K562 (cell line): ENCODE measurements around the gene MINDY4. TPM values are rescaled to one million over a fixed set of nuclear protein-coding genes. Genes with fewer than 3 reads are reported as not detected.

Experiments used
- ATAC-seq: fragments of 200-7000 bp; cut with Tn5 transposase; 3 replicates; pipeline ENCODE4 v1.9.1; 2020; ENCODE audit warnings: moderate library complexity
- BruUV-seq: library from RNA; stranded (reverse); fragments of 400-500 nt; replicated peaks from 2 replicates; lab custom pipeline; 2021; lab: Mats Ljungman, UMichigan
- CTCF ChIA-PET: fragments of 300-600 bp; formaldehyde crosslinking; extraction: SDS; loops from one replicate; lab custom pipeline; 2021; ENCODE audit warnings: low intra/inter-chr PET ratio; lab: Yijun Ruan, JAX
- POLR2A ChIA-PET: fragments of 300-600, 350-650 bp; sonication (Branson Sonifier 250); formaldehyde crosslinking; extraction: SDS; loops from one replicate; lab custom pipeline; 2021; ENCODE audit warnings: antibody characterized with exemption, inconsistent platforms; lab: Yijun Ruan, JAX
- DNase-seq, 4 experiments: peaks; one replicate each; pipeline versions ENCODE4 v3.0.0 to v3.0.0-alpha.2; 2011 to 2018; ENCODE audit warnings: low spot score in 3 of 4, mixed read lengths in 3 of 4; ENCODE audit errors: extremely low read depth in 1 of 4
- FAIRE-seq: peaks from 2 replicates; lab custom pipeline; 2011; peaks lifted over from hg19 to GRCh38; lab: Jason Lieb, UNC
- H2AFZ ChIP-seq: 2 replicates; pipeline ENCODE4 v1.6.0; 2011; ENCODE audit warnings: low read depth, low read length, control low read depth, inconsistent platforms
- H3K27ac ChIP-seq: fragments of 200-600 bp; 3 replicates; pipeline ENCODE4 v1.8.0; 2011; ENCODE audit warnings: low read depth, mild to moderate bottlenecking, control low read depth, inconsistent platforms, low read length, moderate library complexity, mixed read lengths; ENCODE audit errors: extremely low read depth
- H3K27me3 ChIP-seq, 2 experiments: fragments of 300-600 bp in 1 of 2; 2 replicates in 1 of 2; 3 replicates in 1 of 2; pipeline versions ENCODE4 v1.6.0 to v1.8.0; 2011; ENCODE audit warnings: inconsistent platforms in 2 of 2, low read length in 2 of 2, mild to moderate bottlenecking in 1 of 2, mixed read lengths in 1 of 2, moderate library complexity in 1 of 2; ENCODE audit not compliant: control insufficient read depth in 2 of 2, insufficient read depth in 2 of 2
- H3K36me3 ChIP-seq: fragments of 300-600 bp; 3 replicates; pipeline ENCODE4 v1.8.0; 2011; ENCODE audit warnings: mild to moderate bottlenecking, low read length, inconsistent platforms; ENCODE audit not compliant: control insufficient read depth, insufficient read depth
- H3K4me1 ChIP-seq, 2 experiments: fragments of 200-600 bp in 1 of 2; replicated peaks in 1 of 2; 2 replicates in 1 of 2; 3 replicates in 1 of 2; pipeline versions ENCODE4 v1.5.1 to v1.8.0; 2011; ENCODE audit warnings: inconsistent platforms in 2 of 2, low read length in 2 of 2, mild to moderate bottlenecking in 1 of 2, mixed read lengths in 1 of 2, moderate library complexity in 1 of 2; ENCODE audit not compliant: control insufficient read depth in 2 of 2, insufficient read depth in 2 of 2
- H3K4me2 ChIP-seq: 2 replicates; pipeline ENCODE4 v1.6.1; 2011; ENCODE audit warnings: low read length, control low read depth, inconsistent platforms, mixed read lengths; ENCODE audit not compliant: insufficient read depth
- H3K4me3 ChIP-seq: fragments of 200-600 bp; sonication (generic), shearing (Covaris generic); 2 replicates; pipeline ENCODE4 v1.5.1; 2016; ENCODE audit warnings: control low read depth, inconsistent platforms
- H3K79me2 ChIP-seq: fragments of 200-600 bp; 3 replicates; pipeline ENCODE4 v1.8.0; 2011; ENCODE audit warnings: low read length, inconsistent platforms; ENCODE audit not compliant: control insufficient read depth, insufficient read depth
- H3K9ac ChIP-seq, 2 experiments: 2 replicates each; pipeline versions ENCODE4 v1.6.0 to v1.6.1; 2011; ENCODE audit warnings: low read depth in 2 of 2, low read length in 2 of 2, control low read depth in 1 of 2, inconsistent platforms in 1 of 2, mild to moderate bottlenecking in 1 of 2, mixed read lengths in 1 of 2; ENCODE audit not compliant: insufficient read depth in 1 of 2
- H3K9me1 ChIP-seq: one replicate; pipeline ENCODE4 v1.6.0; 2011; ENCODE audit warnings: inconsistent platforms, mild to moderate bottlenecking, low read length, moderate library complexity; ENCODE audit not compliant: control insufficient read depth, insufficient read depth
- H3K9me3 ChIP-seq: replicated peaks from 2 replicates; pipeline ENCODE4 v1.5.1; 2011; ENCODE audit warnings: low read depth, low read length, inconsistent platforms; ENCODE audit not compliant: control insufficient read depth, insufficient read depth
- H4K20me1 ChIP-seq: replicated peaks from 2 replicates; pipeline ENCODE4 v1.6.1; 2011; ENCODE audit warnings: low read length, inconsistent platforms, mixed read lengths; ENCODE audit not compliant: control insufficient read depth, insufficient read depth
- BDP1 ChIP-seq: IDR thresholded peaks from 3 replicates; pipeline ENCODE4 v1.6.1; 2011; ENCODE audit not compliant: insufficient read length, insufficient read depth
- CC2D1A ChIP-seq: fragments of 450-650 bp; IDR thresholded peaks from 2 replicates; pipeline ENCODE4 v1.6.1; 2017; ENCODE audit warnings: mild to moderate bottlenecking
- CCAR2 ChIP-seq: fragments of 200-400 bp; formaldehyde crosslinking; IDR thresholded peaks from 2 replicates; pipeline ENCODE4 v1.6.1; 2017; ENCODE audit warnings: mild to moderate bottlenecking, low read depth, low read length
- CEBPG ChIP-seq, 3 experiments: fragments of 200-800 bp in 1 of 3; sonication (Bioruptor generic) in 1 of 3; sonication (generic) in 1 of 3; formaldehyde crosslinking in 1 of 3; IDR thresholded peaks in 2 of 3; conservative IDR thresholded peaks in 1 of 3; 2 replicates each; pipeline versions ENCODE4 v1.6.1 to v1.8.0; 2016 to 2022; ENCODE audit warnings: missing compliant biosample characterization in 2 of 3, missing genetic modification characterization in 2 of 3, mild to moderate bottlenecking in 1 of 3, missing genetic modification reagents in 1 of 3
- CHD4 ChIP-seq: fragments of 200-600 bp; sonication (generic); IDR thresholded peaks from 3 replicates; pipeline ENCODE4 v1.6.1; 2012; ENCODE audit warnings: low read depth, mild to moderate bottlenecking, mixed read lengths, low read length, inconsistent platforms; ENCODE audit not compliant: insufficient read depth, insufficient replicate concordance, poor library complexity, severe bottlenecking
- DMBX1 ChIP-seq: fragments of 250-450 bp; sonication (Bioruptor Pico); IDR thresholded peaks from 2 replicates; pipeline ENCODE4 v1.8.0; 2022; ENCODE audit warnings: inconsistent platforms, mild to moderate bottlenecking, moderate library complexity, borderline replicate concordance
- FOXA3 ChIP-seq, 2 experiments: fragments of 450-650 bp in 1 of 2; sonication (generic) in 1 of 2; formaldehyde crosslinking; IDR thresholded peaks in 1 of 2; conservative IDR thresholded peaks in 1 of 2; 2 replicates each; pipeline versions ENCODE4 v1.4.0 to v1.8.0; 2020 to 2022; ENCODE audit warnings: mild to moderate bottlenecking in 2 of 2, missing genetic modification reagents in 1 of 2
- GATAD2B ChIP-seq: fragments of 450-650 bp; IDR thresholded peaks from 2 replicates; pipeline ENCODE4 v1.6.1; 2017; ENCODE audit warnings: mild to moderate bottlenecking, borderline replicate concordance
- HNRNPUL1 ChIP-seq: fragments of 200-400 bp; formaldehyde crosslinking; IDR thresholded peaks from 2 replicates; pipeline ENCODE4 v1.6.1; 2017; ENCODE audit warnings: low read length
- NCOR1 ChIP-seq: fragments of 450-650 bp; IDR thresholded peaks from 2 replicates; pipeline ENCODE4 v1.6.1; 2016; ENCODE audit warnings: mild to moderate bottlenecking, moderate library complexity
- SIRT6 ChIP-seq: IDR thresholded peaks from one replicate; pipeline ENCODE4 v1.6.1; 2012; ENCODE audit warnings: low read depth, mild to moderate bottlenecking, control low read depth, inconsistent platforms, low read length, moderate library complexity
- SUPT5H ChIP-seq: fragments of 450-650 bp; IDR thresholded peaks from 2 replicates; pipeline ENCODE4 v1.6.1; 2016
- ZNF12 ChIP-seq: sonication (generic); formaldehyde crosslinking; IDR thresholded peaks from 2 replicates; pipeline ENCODE4 v1.4.0; 2020; ENCODE audit warnings: mild to moderate bottlenecking, missing genetic modification reagents
- ZNF217 ChIP-seq: sonication (generic); formaldehyde crosslinking; IDR thresholded peaks from 2 replicates; pipeline ENCODE4 v1.8.0; 2022; ENCODE audit warnings: mild to moderate bottlenecking, missing genetic modification reagents
- ZNF398 ChIP-seq: fragments of 250-450 bp; sonication (Bioruptor Pico); IDR thresholded peaks from 2 replicates; pipeline ENCODE4 v1.8.0; 2021; ENCODE audit warnings: moderate library complexity, mild to moderate bottlenecking, inconsistent platforms
- ZNF449 ChIP-seq: fragments of 250-450 bp; sonication (Bioruptor Pico); IDR thresholded peaks from 2 replicates; pipeline ENCODE4 v1.8.0; 2022; ENCODE audit warnings: moderate library complexity, mild to moderate bottlenecking, inconsistent platforms
- WGBS: fragments of 100-300 bp; shearing (Covaris generic); methylation state at CpG from one replicate; pipeline ENCODE4 v1.1.6; 2016; ENCODE audit warnings: low coverage, mixed read lengths; ENCODE audit not compliant: insufficient coverage; ENCODE audit errors: missing lambda C conversion rate; 5-methylcytosine and 5-hydroxymethylcytosine counted together
- in situ Hi-C: fragments of 300-500 bp; cut with MboI; formaldehyde crosslinking; loops from 4 replicates; pipeline ENCODE4 v1.15.0; 2018; ENCODE audit warnings: inconsistent platforms, mixed read lengths
- intact Hi-C: fragments of 100-400 bp; cut with micrococcal nuclease; formaldehyde crosslinking; loops from 2 replicates; pipeline ENCODE4 v1.14.2; 2022
- polyA plus RNA-seq, 8 experiments: library from polyadenylated mRNA; depleted of rRNA in 4 of 8; stranded (reverse) in 5 of 8; unstranded in 3 of 8; fragments of >200 nt; fragmentation: Nextera tagmentation in 2 of 8; fragmentation: Illumina TruSeq in 1 of 8; extraction: Ambion mirVana in 2 of 8; extraction: Trizol in 1 of 8; gene quantifications; 2 replicates each; pipeline versions ENCODE4 v1.2.1 to v1.2.3, GENCODE V29; 2011 to 2014; ENCODE audit warnings: inconsistent platforms in 1 of 8, missing spikeins in 1 of 8
- total RNA-seq, 7 experiments: library from RNA; depleted of rRNA in 6 of 7; stranded (reverse); fragments of >200 nt in 6 of 7; fragmentation: Illumina TruSeq in 2 of 7; extraction: Trizol in 2 of 7; gene quantifications; 2 replicates each; pipeline versions ENCODE4 v1.2.1 to v1.2.3, GENCODE V29; 2011 to 2021; ENCODE audit warnings: low replicate concordance in 1 of 7
- TF ChIP-seq, protein P1 (sequence below), 2 experiments: fragments of 200-800 bp in 1 of 2; sonication (Bioruptor generic) in 1 of 2; sonication (generic) in 1 of 2; formaldehyde crosslinking in 1 of 2; IDR thresholded peaks in 1 of 2; conservative IDR thresholded peaks in 1 of 2; 2 replicates each; pipeline versions ENCODE4 v1.5.0 to v1.6.1; 2016 to 2020; ENCODE audit warnings: missing compliant biosample characterization in 1 of 2, missing genetic modification characterization in 1 of 2, missing genetic modification reagents in 1 of 2

Gene MINDY4
- total and polyA plus RNA-seq, 9 of the 15 experiments (the other 6 are each of a cell fraction or from before 2014, with no cell fraction given) = 2.1 to 16.7 (median 11.0) TPM

DNA sequence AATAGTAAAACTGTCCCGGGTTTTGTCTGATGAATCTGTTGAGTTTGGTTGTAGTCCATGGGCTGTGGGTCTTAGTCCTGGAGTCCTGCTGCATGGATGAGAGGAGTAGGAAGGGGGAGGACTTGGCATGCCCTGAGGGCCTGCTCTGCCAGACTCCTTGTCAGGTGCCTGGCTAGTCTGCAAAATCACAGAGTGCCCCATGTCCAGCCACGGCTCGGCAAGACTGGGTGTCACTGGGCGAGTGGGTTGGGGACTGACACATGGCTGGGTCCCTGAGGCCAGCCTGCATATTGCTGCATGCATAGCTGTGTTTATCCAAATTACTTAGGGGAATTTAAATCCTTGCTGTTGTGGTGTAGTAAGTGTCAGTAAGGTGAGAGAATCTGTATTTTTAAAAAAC, 9.7 kb downstream of the MINDY4 start:
- 77% methylated on average over 4 of the region's 4 CpGs for WGBS
- DNase-seq (no peak), ATAC-seq (no peak), FAIRE-seq (no peak)
- peaks cover 16% of the 10 kb centered on the region for H3K79me2 ChIP-seq
- no peak overlapping the region for H3K27ac ChIP-seq
- peaks cover 89% of the 10 kb centered on the region for H3K36me3 ChIP-seq
- peak overlapping the region in 1 of 2 experiments; percentile 11; a peak in 1 of 4 replicates for H3K9ac ChIP-seq
- intact Hi-C loops (no loop called here), in situ Hi-C loops (no loop called here)
- ChIA-PET POLR2A (interaction anchor here (1.0 kb wide), 1 partner anchor 10 kb away, joined by 3 read pairs; no protein-coding TSS in a partner anchor), CTCF (no interaction called here)
- BruUV-seq = no TSS peak
- TF ChIP-seq DMBX1 (CRISPR knock-in tag) (no peak), ZNF12 (CRISPR knock-in tag) (no peak), GATAD2B (no peak), SUPT5H (no peak), HNRNPUL1 (no peak), CHD4 (no peak), BDP1 (no peak), SIRT6 (no peak), NCOR1 (no peak), ZNF217 (CRISPR knock-in tag) (no peak), ZNF449 (CRISPR knock-in tag) (no peak), ZNF398 (CRISPR knock-in tag) (no peak), FOXA3 (CRISPR knock-in tag; conservative IDR thresholded peaks at IDR 0.05 in 1 of 2, IDR thresholded peaks at IDR 0.05 in 1 of 2) (no peak), CCAR2 (no peak), CEBPG (CRISPR knock-in tag; IDR thresholded peaks at IDR 0.05) (no peak), CEBPG (tag; conservative IDR thresholded peaks at IDR 0.05 in 1 of 2, IDR thresholded peaks at IDR 0.05 in 1 of 2) (no peak), CC2D1A (no peak)
- TF ChIP-seq, protein P1, sequence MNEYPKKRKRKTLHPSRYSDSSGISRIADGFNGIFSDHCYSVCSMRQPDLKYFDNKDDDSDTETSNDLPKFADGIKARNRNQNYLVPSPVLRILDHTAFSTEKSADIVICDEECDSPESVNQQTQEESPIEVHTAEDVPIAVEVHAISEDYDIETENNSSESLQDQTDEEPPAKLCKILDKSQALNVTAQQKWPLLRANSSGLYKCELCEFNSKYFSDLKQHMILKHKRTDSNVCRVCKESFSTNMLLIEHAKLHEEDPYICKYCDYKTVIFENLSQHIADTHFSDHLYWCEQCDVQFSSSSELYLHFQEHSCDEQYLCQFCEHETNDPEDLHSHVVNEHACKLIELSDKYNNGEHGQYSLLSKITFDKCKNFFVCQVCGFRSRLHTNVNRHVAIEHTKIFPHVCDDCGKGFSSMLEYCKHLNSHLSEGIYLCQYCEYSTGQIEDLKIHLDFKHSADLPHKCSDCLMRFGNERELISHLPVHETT (CRISPR knock-in tag; conservative IDR thresholded peaks at IDR 0.05 in 1 of 2, IDR thresholded peaks at IDR 0.05 in 1 of 2) = no peak
- no peaks in the 10 kb centered on the region for H3K4me1 ChIP-seq
- no peak overlapping the region for H2AFZ ChIP-seq
- no peaks in the 10 kb centered on the region for H4K20me1 ChIP-seq
- no peaks in the 10 kb centered on the region for H3K27me3 ChIP-seq
- no peak overlapping the region for H3K4me3 ChIP-seq
- H3K4me2 ChIP-seq = no peak overlapping the region
- H3K9me1 ChIP-seq = no peaks in the 10 kb centered on the region
- H3K9me3 ChIP-seq = no peaks in the 10 kb centered on the region
